GM18520 (cell line): ENCODE results near the gene ZC3HAV1.
"Not testable (repeated sequence)": the region's sequence is repeated elsewhere in the genome, so short reads cannot be mapped to it uniquely, and the experiment has no call there.

ENCODE experiments used
- ATAC-seq: cut with Tn5 transposase; IDR thresholded peaks from one replicate; pipeline ENCODE4 v1.9.1; 2021; ENCODE audit not compliant: unreplicated experiment

ZC3HAV1 gene

DNA sequence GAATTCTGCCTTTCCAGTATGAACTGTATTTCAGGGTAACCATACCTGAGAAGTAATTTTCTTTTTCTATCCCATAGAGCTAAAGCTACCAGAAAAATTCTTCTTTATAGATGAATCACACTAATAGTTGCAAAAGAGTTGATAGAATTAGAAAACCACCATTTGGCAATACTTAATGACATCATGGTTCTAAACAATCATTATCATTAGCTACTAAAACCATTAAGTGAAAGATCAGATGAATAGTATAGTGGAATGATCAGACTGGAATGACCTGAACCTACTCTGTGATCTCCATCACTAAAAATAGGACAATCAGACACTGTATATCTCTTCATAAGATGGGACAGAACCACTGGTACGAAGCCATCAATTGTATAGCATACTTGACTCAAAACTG is 53.8 kb downstream of the ZC3HAV1 start:
- no peak for ATAC-seq

- ATAC-seq = not testable (repeated sequence)
Observed at GRCh38 chr7:139054656-139055055, 54.9 kb downstream of the ZC3HAV1 start.

DNA sequence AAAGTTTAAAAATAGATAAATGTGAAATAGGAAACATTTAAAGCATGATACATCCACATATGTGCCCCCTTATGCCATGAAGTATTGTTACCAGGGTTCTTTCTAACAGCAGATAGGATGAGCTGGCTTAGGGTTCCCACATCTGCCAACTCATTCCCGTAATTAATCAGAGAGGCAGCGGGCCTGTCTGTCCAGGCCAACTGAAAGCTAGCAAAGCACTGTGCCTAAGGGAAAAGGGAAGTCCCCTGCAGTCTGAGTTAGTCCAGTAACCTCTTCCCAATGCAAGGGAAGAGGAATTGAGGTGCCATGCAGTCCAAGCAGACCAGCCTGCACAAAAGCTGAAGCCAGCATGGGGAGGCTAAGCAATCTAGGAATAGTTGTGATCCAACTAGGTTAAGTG is 55.4 kb downstream of the ZC3HAV1 start:
- no peak for ATAC-seq

- ATAC-seq = no peak
Observed at GRCh38 chr7:139051655-139052054, 57.9 kb downstream of the ZC3HAV1 start.

DNA sequence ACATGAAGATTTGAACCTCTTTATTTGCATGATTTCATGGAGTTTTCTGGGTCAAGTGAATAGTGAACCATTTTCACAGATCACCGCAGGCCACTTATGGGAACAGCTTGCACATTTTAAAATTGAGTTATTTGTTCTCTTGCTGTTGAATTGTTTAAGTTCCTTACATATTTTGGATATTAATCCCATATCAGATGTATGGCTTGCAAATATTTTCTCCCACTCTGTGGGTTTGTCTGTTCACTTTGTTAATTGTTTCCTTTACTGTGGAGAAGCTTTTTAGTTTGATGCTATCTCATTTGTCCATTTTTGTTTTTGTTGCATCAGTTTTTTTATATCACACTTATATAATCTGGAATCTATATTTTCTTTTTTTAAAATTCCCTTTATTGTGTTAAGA is 59.6 kb downstream of the ZC3HAV1 start:
- ATAC-seq = no peak

DNA sequence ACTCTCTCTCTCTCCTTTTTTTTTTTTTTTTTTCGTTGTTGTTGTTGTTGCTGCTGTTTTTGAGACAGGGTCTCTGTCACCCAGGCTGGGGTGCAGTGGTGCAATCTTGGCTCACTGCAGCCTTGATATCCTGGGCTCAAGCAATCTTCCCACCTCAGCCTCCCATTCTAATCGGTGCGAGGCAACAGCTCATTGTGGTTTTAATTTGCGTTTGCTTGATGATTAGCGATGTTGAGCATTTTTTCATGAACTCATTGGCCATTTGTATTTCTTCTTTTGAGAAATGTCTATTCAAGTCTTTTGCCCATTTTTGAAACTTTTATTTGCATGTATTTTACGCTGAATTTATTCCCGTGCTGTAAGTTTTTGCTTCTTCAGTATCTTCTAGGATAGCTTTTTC is 60.4 kb downstream of the ZC3HAV1 start:
- no peak for ATAC-seq

- ATAC-seq = no peak
Observed at GRCh38 chr7:139047970-139048369, 61.5 kb downstream of the ZC3HAV1 start.

GRCh38 chr7:139046143-139046542 is 63.4 kb downstream of the ZC3HAV1 start:
- ATAC-seq = no peak

DNA sequence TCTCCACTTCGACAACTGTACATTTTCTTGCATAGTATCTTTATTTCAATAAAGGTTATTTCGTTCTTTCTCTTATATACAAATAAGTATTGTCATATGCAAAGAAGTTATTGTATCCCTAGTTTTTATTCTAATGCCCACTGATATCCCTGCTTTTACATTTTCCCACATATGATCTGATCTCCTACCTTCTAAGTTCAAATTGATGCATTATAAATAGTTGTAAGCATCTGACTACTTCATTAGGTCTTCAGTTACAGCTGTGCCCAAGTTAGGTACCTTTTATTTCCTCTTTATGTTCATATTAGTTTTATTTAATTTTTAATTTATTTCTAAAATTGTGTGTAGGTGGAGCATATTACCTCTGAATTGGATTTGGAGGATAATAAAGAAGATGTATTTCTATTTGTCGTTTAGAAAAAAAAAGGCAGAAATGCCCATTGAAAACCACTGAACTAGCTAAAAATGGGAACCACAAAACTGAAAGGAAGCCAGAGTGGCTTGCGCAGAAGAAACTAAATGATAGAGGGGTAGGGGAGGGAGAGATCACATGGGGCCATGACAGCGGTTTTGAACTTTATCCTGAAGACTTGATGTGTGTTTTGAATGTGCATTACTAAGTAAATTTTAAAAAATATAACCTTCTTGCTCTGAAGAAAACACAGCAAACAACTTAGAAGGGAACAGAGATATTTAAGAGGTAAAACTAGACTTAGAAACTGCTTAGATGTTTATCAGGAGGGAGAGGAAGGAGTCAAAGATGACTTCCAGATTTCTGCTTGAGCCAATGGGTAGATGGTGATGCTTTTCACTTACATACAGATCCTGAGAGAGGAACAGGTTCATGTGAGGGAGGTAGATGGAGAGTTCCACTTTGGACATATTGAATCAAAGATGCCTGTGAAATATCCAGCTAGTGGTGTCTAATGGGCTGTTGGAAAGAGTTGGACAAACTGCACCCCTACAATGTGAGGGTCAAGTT is 64.4 kb downstream of the ZC3HAV1 start:
- no peak for ATAC-seq

DNA sequence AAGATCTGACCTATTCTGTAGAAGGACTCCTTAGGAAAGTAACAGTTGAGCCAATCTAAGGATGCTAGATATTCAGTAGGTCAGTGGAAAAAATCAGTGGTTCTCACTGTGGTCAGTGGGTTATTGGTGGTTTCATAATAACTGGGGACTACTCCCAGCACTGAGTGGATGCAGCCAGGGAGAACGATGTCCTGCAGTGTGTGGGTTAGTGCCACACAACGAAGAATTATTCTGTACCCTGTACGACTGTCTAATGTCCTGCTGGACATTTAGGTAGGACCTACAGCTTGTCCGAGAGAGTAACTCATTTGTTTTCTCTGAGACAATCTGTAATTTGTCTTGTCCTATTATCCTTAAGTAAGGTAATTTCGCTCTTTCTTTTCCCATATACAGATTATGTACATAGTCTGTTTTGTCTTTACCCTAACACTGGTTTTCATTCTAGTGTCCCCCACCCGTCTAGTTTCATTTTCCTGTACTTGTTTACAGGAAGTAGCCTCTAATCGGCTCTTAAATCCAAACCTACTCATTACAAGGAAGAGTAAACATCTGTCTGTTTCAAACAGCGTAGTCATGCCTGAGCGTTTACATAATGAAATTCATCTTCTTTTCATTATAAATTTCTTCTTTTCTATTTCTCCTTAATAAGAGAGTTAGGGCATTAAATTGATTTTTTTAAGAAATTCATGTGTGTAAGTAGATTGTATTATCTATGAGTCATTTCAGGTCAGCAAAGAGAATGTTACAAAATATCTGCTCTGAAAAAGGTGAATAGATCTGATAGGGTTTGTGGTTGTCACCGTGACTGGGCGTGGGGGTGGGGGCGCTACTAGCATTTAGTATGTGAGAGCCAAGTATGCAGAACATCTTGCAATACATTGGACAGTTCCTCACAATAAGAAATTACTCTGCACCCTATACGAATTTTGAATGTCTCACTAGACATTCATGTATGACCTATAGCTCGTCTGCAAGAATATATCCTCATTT is 65.4 kb downstream of the ZC3HAV1 start:
- no peak for ATAC-seq

- ATAC-seq = no peak
Observed at GRCh38 chr7:139041378-139042085, 68.0 kb downstream of the ZC3HAV1 start.

- ATAC-seq = no peak
Observed at GRCh38 chr7:139038691-139039090, 70.8 kb downstream of the ZC3HAV1 start.

DNA sequence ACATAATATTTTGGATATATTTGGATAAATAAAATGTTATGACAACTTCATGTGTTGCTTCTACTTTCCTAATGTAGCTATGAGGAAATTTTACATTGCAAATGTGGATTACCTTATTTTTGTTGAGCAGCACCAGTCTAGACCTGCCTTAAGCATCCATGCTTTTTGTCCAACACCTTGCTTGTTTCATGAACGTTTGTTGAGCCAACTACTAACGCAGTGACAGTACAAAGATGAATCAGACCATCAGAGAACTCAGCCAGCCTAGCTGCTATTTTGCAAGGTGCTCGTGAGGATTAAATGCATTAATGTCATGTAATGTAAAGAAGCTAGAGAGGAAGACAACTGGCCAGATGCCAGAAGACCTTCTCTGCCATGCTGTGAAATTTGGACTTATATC is 72.6 kb downstream of the ZC3HAV1 start:
- no peak for ATAC-seq

- peak; percentile 46 for ATAC-seq
Observed at GRCh38 chr7:139035586-139036353, 73.8 kb downstream of the ZC3HAV1 start, which contains the start of gene ZC3HAV1L. Gene ZC3HAV1L, minus strand, starts transcription at chr7:139036042. Its CDS starts 25 bp downstream, at chr7:139036017.

GRCh38 chr7:139034855-139035585 is 74.5 kb downstream of the ZC3HAV1 start:
- peak; percentile 14 for ATAC-seq

- ATAC-seq = no peak
Observed at GRCh38 chr7:139034336-139034735, 75.2 kb downstream of the ZC3HAV1 start.

GRCh38 chr7:139033346-139034114 is 76.0 kb downstream of the ZC3HAV1 start:
- no peak for ATAC-seq

DNA sequence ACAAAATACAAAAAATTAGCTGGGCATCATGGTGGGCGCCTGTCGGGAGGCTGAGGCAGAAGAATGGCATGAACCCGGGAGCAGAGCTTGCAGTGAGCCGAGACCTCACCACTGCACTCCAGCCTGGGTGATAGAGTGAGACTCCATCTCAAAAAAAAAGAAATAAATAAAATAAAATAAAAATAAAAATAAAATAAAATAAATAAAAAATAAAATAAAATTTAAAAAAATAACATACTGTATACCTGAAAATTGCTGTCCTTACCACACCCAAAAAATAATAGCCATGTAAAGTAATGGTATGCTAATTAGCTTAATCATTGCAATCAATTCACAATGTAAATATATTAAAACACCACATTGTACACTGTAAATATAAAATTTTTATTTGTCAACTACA is 77.0 kb downstream of the ZC3HAV1 start:
- no peak for ATAC-seq

DNA sequence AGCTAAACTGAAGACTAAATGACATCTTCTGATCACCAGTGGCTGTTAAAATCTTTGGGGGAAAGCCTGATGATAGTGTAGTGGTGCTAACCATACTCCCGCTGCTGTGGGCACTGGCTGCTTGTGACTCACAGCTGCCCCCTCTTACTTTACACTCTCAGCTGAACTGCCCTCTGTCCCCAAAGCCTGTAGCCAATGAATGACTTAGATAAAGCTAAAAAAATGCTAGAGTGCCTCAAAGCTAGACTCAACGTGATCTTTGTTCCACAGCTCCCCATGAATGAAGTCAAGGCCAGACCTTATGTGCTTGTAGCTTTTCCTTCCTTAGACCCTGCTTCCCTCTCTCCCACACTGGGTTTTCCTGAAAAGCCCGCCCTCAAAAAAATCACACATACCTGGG is 80.2 kb downstream of the ZC3HAV1 start:
- ATAC-seq = no peak
